Fibroblast of the aortic adventitia (primary cell): Measurements from ENCODE around the gene UNKL. TPM values are rescaled to one million over a fixed set of nuclear protein-coding genes. Genes with fewer than 3 reads are reported as not detected.

Experiments used
- DNase-seq: peaks from one replicate; pipeline ENCODE4 v3.0.0-alpha.2; 2010; ENCODE audit warnings: low read depth
- H3K4me3 ChIP-seq: 2 replicates; pipeline ENCODE4 v1.5.1; 2011; ENCODE audit warnings: low read depth, mild to moderate bottlenecking, control low read depth, low read length, moderate library complexity
- CTCF ChIP-seq: IDR thresholded peaks from 2 replicates; pipeline ENCODE4 v1.5.1; 2011; ENCODE audit warnings: mild to moderate bottlenecking, low read length, control low read depth, inconsistent platforms; ENCODE audit not compliant: insufficient read depth
- total RNA-seq: library from RNA; depleted of rRNA; stranded (reverse); fragments of >200 nt; gene quantifications from 2 replicates; pipeline ENCODE4 v1.2.3, GENCODE V29; 2012; ENCODE audit warnings: low replicate concordance

The UNKL gene
- total RNA-seq, 1 donor, result 11.5 TPM

- no peak for DNase-seq
- H3K4me3 ChIP-seq, result no peak overlapping the region
- TF ChIP-seq CTCF, result no peak
Measured at GRCh38 chr16:1401758-1402154, 12.7 kb downstream of the UNKL start.

GRCh38 chr16:1401061-1401757, 13.3 kb downstream of the UNKL start:
- TF ChIP-seq CTCF, result no peak
- DNase-seq, result no peak
- H3K4me3 ChIP-seq, result no peak overlapping the region

DNA sequence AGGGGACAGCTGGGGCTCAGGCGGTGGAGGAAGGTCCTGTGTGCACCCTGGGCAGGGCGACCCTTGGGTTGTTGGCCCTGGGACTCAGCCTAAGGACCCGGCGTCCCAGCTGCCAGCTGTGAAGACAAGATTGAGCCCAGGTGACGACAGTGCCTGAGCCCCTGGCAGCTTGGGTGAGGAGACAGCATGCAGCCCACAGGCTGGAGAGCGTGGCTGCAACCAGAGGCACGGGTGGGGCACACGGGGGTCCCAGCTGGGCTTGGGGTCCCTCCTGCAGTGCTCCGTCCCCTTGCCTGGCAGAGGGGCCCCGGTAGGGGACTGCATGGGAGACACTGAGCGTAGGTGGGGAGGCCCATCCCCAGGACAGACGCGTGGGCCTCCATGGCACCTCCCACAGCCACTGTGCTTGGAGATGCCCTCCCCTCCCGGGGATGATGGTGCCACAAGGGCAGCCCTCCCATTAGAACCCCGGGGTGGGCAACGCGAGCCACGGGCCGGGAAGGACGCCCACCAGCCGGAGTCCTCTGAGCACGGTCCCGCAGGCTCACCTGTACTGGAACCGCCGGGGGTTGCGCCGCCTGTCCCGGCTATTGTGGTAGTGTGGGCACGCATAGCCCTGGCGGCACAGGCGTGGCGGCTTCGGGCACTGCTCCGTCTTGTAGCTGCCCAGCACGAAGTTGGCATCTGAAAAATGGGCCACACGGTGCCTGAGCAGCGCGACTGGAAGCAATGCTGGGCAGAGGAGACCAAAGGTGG, 15.5 kb downstream of the UNKL start:
- TF ChIP-seq CTCF, result no peak
- no peak for DNase-seq
- H3K4me3 ChIP-seq, result no peak overlapping the region

- no peak for TF ChIP-seq CTCF
- no peak overlapping the region for H3K4me3 ChIP-seq
- no peak for DNase-seq
Measured at GRCh38 chr16:1398351-1398750, 16.2 kb downstream of the UNKL start.

DNA sequence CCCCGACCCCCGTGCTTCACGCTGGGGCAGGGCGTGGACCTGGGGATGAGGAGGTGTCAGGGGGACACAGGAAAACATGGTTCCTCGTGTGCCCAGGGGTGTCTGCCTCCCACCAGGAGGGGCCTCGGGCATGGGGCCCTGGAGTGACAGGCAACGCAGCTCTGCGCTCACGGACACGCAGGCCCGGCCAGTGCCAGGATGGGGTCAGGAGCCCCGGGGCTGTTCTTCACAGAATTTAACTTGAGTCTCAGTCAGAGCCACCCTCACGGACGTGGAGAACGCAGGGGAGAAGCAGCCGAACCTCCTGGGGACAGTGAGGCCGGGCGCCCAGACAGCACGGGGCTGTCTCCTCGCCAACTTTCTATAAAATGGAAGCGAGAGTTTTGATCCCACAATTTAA, 16.7 kb downstream of the UNKL start:
- no peak for TF ChIP-seq CTCF
- no peak overlapping the region for H3K4me3 ChIP-seq
- DNase-seq, result no peak

DNA sequence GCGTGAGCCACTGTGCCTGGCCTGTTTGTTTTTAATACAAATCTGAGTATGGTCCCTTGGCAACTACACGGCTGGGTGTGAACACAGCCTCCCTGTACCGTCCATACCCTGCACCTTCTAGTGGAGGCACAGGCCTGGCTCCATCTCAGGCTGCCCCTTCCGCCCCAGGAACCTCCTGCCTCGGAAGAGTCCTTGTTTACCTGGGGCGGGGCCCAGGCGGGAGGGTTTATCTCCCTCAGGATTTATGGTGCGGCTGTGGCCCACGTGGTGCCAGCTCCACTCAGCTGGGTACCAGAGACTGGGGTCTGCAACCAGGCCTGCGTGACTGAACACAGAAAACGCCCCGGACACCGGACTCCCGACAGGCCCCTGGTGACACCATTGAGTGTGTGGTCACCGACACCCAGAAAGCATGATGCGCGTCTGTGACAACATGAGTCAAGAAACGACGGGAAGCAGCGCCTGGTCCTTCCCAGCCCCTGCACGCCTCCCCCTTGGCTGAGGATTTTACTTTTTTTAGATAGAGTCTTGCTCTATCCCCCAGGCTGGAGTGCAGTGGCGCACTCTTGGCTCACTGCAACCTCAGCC, 19.0 kb downstream of the UNKL start:
- no peak for TF ChIP-seq CTCF
- DNase-seq, result no peak
- H3K4me3 ChIP-seq, result no peak overlapping the region
